Measurements from ENCODE around the gene TMEM108. TPM values are rescaled to one million over a fixed set of nuclear protein-coding genes. Genes with fewer than 3 reads are reported as not detected.

The TMEM108 gene
- total RNA-seq, 1 experiment from 2014 or later: not detected

DNA sequence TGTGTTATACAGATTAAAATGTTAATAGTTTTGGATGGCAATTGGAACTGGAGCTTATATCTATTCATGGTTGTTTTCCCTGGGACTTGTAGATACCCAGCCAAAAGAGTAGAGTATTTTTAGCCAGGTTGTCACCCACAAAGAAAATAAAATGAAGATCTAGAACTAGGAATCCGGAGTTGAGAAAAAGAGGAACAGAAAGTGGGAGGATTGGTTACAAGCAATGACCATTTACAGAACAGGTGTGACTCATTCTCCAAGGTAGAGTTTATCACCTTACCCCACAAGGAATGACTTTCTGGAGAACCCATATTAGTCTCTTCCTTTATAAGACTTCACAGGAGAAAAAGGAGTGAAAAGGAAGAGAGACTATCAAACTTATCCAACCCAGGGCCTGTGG lies 99.8 kb downstream of the TMEM108 start:
- POLR2A ChIA-PET: no interaction called here
- TF ChIP-seq POLR2A (IDR thresholded peaks at IDR 0.05; ENCODE audit: borderline replicate concordance, extremely low read depth, insufficient read depth, insufficient read length) (no peak), ZBTB33 (IDR thresholded peaks at IDR 0.05; ENCODE audit: extremely low read depth, insufficient replicate concordance, low read length) (no peak), EZH2phosphoT487 (IDR thresholded peaks at IDR 0.05; ENCODE audit: borderline replicate concordance) (no peak), CTCF (IDR thresholded peaks at IDR 0.05 in 2 of 3, conservative IDR thresholded peaks at IDR 0.05 in 1 of 3; ENCODE audit: borderline replicate concordance in 1 of 3, insufficient read depth in 1 of 3, low read depth in 2 of 3, low read length in 2 of 3) (no peak), SP1 (IDR thresholded peaks at IDR 0.05; ENCODE audit: low read depth) (no peak), SRF (IDR thresholded peaks at IDR 0.05; ENCODE audit: low read depth) (no peak), JUND (IDR thresholded peaks at IDR 0.05) (no peak), TCF7L2 (IDR thresholded peaks at IDR 0.05; ENCODE audit: borderline replicate concordance, extremely low read depth, insufficient read depth, insufficient read length) (no peak)

More for the DNA sequence above, 99.8 kb downstream of the TMEM108 start:
- H4K20me1 ChIP-seq (ENCODE audit: insufficient read depth): no peaks in the 10 kb centered on the region
- RAD21 ChIA-PET (ENCODE audit: low non-redundant PET in 1 of 2, low total read pairs in 2 of 2, uncharacterized antibody in 2 of 2, unreplicated experiment in 2 of 2): no interaction called here
- intact Hi-C loops (cut with micrococcal nuclease): no loop called here
- BruUV-seq (replicated peaks): no TSS peak
- no peak overlapping the region for H3K4me3 ChIP-seq (replicated peaks in 1 of 2; ENCODE audit: low read depth in 1 of 2, low read length in 2 of 2)
- CTCF ChIA-PET: no interaction called here
- H3K27me3 ChIP-seq (ENCODE audit: insufficient read depth, low read length): peaks cover 35% of the 10 kb centered on the region
- ATAC-seq (no peak), DNase-seq (ENCODE audit: low read depth, low spot score) (no peak)
- no peaks in the 10 kb centered on the region for H3K9me2 ChIP-seq (ENCODE audit: insufficient read depth)
- no peaks in the 10 kb centered on the region for H3K9me3 ChIP-seq (ENCODE audit: control insufficient read depth in 1 of 2, insufficient read depth in 1 of 2, low read depth in 1 of 2, low read length in 2 of 2)
- H3K9ac ChIP-seq (ENCODE audit: low read length): no peak overlapping the region
- H2AFZ ChIP-seq (ENCODE audit: low read depth, low read length, poor library complexity, severe bottlenecking): no peak overlapping the region
- no peaks in the 10 kb centered on the region for H3K79me2 ChIP-seq (ENCODE audit: insufficient read depth, low read length)
- no peaks in the 10 kb centered on the region for H3K4me1 ChIP-seq (ENCODE audit: control insufficient read depth in 1 of 2, insufficient read depth in 2 of 2, low read length in 2 of 2)
- no peaks in the 10 kb centered on the region for H3K36me3 ChIP-seq (ENCODE audit: control insufficient read depth in 1 of 2, insufficient read depth in 2 of 2, low read length in 2 of 2)
- no peak overlapping the region for H3K27ac ChIP-seq (ENCODE audit: low read depth, low read length)
- no peak overlapping the region for H3K4me2 ChIP-seq (ENCODE audit: low read length)
